ENCODE measurements around the gene IGFBP7.

DNA sequence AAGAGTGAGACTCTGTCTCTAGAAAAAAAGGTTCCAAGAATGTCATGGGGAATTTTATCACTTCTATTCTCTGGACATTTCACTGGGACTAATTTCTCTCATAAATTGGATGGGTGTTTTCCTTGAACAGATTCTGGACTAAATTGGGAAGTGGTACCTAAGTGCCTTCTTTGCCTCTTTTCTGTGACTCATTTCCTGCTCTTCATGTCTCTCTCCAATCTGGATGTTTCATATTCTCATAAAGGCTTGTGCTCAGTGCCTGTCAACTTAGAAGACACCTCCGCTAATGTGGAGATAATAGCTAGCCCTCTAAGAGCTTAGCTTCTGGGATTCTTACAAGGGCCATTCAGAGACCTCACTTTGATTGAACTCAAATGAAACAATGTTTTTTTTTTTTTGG, 38.0 kb upstream of the IGFBP7 start:
- TF ChIP-seq POLR2AphosphoS5 (IDR thresholded peaks at IDR 0.05; ENCODE audit: low read depth, low read length) (no peak), SIN3A (IDR thresholded peaks at IDR 0.05; ENCODE audit: borderline replicate concordance, insufficient read depth, low read length) (no peak)
- TF ChIP-seq, protein P1, sequence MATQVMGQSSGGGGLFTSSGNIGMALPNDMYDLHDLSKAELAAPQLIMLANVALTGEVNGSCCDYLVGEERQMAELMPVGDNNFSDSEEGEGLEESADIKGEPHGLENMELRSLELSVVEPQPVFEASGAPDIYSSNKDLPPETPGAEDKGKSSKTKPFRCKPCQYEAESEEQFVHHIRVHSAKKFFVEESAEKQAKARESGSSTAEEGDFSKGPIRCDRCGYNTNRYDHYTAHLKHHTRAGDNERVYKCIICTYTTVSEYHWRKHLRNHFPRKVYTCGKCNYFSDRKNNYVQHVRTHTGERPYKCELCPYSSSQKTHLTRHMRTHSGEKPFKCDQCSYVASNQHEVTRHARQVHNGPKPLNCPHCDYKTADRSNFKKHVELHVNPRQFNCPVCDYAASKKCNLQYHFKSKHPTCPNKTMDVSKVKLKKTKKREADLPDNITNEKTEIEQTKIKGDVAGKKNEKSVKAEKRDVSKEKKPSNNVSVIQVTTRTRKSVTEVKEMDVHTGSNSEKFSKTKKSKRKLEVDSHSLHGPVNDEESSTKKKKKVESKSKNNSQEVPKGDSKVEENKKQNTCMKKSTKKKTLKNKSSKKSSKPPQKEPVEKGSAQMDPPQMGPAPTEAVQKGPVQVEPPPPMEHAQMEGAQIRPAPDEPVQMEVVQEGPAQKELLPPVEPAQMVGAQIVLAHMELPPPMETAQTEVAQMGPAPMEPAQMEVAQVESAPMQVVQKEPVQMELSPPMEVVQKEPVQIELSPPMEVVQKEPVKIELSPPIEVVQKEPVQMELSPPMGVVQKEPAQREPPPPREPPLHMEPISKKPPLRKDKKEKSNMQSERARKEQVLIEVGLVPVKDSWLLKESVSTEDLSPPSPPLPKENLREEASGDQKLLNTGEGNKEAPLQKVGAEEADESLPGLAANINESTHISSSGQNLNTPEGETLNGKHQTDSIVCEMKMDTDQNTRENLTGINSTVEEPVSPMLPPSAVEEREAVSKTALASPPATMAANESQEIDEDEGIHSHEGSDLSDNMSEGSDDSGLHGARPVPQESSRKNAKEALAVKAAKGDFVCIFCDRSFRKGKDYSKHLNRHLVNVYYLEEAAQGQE (IDR thresholded peaks at IDR 0.05; ENCODE audit: insufficient read depth in 1 of 2, low read depth in 2 of 2, low read length in 2 of 2): no peak
